ENCODE data around the gene ACSF2. TPM values are rescaled to one million over a fixed set of nuclear protein-coding genes. Genes with fewer than 3 reads are reported as not detected.

ACSF2 gene
- total RNA-seq, 1 experiment from 2014 or later = 72.7 TPM

GRCh38 chr17:50428831-50429424 lies 2.9 kb downstream of the ACSF2 start:
- H2AFZ ChIP-seq (ENCODE audit: low read length) = no peak overlapping the region
- no peak overlapping the region for H3K27ac ChIP-seq (ENCODE audit: low read length)
- no peaks in the 10 kb centered on the region for H3K9me3 ChIP-seq (ENCODE audit: low read length)
- no TSS peak for BruUV-seq (replicated peaks)
- no peak for DNase-seq
- intact Hi-C loops (cut with micrococcal nuclease) = no loop called here
- H3K9me2 ChIP-seq (replicated peaks; ENCODE audit: low read length) = no peaks in the 10 kb centered on the region
- CTCF ChIA-PET = no interaction called here
- ATAC-seq = no peak
- POLR2A ChIA-PET (ENCODE audit: unreplicated experiment) = no interaction called here
- peaks cover 51% of the 10 kb centered on the region for H3K79me2 ChIP-seq (ENCODE audit: low read length)
- no peak overlapping the region for H3K9ac ChIP-seq (ENCODE audit: low read length)
- H3K27me3 ChIP-seq (ENCODE audit: low read length) = no peaks in the 10 kb centered on the region
- no peaks in the 10 kb centered on the region for H3K36me3 ChIP-seq (ENCODE audit: low read depth, low read length)
- H3F3A ChIP-seq (ENCODE audit: low read length, unreplicated experiment) = peaks cover 4% of the 10 kb centered on the region
- no peak overlapping the region for H3K4me2 ChIP-seq (ENCODE audit: low read length)
- H3K4me1 ChIP-seq (ENCODE audit: insufficient read depth, low read length) = peaks cover 40% of the 10 kb centered on the region
- H3K4me3 ChIP-seq (ENCODE audit: low read length) = no peak overlapping the region
- TF ChIP-seq EZH2phosphoT487 (IDR thresholded peaks at IDR 0.05; ENCODE audit: borderline replicate concordance, low read length) (no peak), CTCF (conservative IDR thresholded peaks at IDR 0.05; ENCODE audit: low read depth, low read length) (no peak), EZH2 (IDR thresholded peaks at IDR 0.05; ENCODE audit: low read length, unreplicated experiment) (no peak)
- H4K20me1 ChIP-seq (ENCODE audit: low read length) = no peaks in the 10 kb centered on the region

- Histone ChIP-seq H3K36me3 (ENCODE audit: low read depth, low read length) (no peaks in the 10 kb centered on the region), H3K4me3 (ENCODE audit: low read length) (no peak overlapping the region), H3K4me1 (ENCODE audit: insufficient read depth, low read length) (peaks cover 31% of the 10 kb centered on the region), H3K9me3 (ENCODE audit: low read length) (no peaks in the 10 kb centered on the region), H4K20me1 (ENCODE audit: low read length) (no peaks in the 10 kb centered on the region), H3K4me2 (ENCODE audit: low read length) (no peak overlapping the region), H3K9ac (ENCODE audit: low read length) (no peak overlapping the region), H3K27me3 (ENCODE audit: low read length) (no peaks in the 10 kb centered on the region), H2AFZ (ENCODE audit: low read length) (no peak overlapping the region), H3K9me2 (replicated peaks; ENCODE audit: low read length) (no peaks in the 10 kb centered on the region), H3K27ac (ENCODE audit: low read length) (no peak overlapping the region), H3F3A (ENCODE audit: low read length, unreplicated experiment) (no peaks in the 10 kb centered on the region), H3K79me2 (ENCODE audit: low read length) (peaks cover 51% of the 10 kb centered on the region)
- BruUV-seq (replicated peaks) = no TSS peak
- TF ChIP-seq EZH2 (IDR thresholded peaks at IDR 0.05; ENCODE audit: low read length, unreplicated experiment) = no peak
- TF ChIP-seq EZH2phosphoT487 (IDR thresholded peaks at IDR 0.05; ENCODE audit: borderline replicate concordance, low read length) = no peak
- no peak for TF ChIP-seq CTCF (conservative IDR thresholded peaks at IDR 0.05; ENCODE audit: low read depth, low read length)
- intact Hi-C loops (cut with micrococcal nuclease) = no loop called here
- POLR2A ChIA-PET (ENCODE audit: unreplicated experiment) = no interaction called here
- no peak for DNase-seq
- ATAC-seq = no peak
- CTCF ChIA-PET = interaction anchor here (0.7 kb wide), 1 partner anchor 67 kb away, joined by 4 read pairs; no protein-coding TSS in a partner anchor
Measured at GRCh38 chr17:50429793-50430192, 3.8 kb downstream of the ACSF2 start.

GRCh38 chr17:50430821-50431618 lies 5.0 kb downstream of the ACSF2 start:
- Histone ChIP-seq H3K4me3 (ENCODE audit: low read length) (no peak overlapping the region), H3K9me3 (ENCODE audit: low read length) (no peaks in the 10 kb centered on the region), H3K36me3 (ENCODE audit: low read depth, low read length) (no peaks in the 10 kb centered on the region), H3K27ac (ENCODE audit: low read length) (no peak overlapping the region), H4K20me1 (ENCODE audit: low read length) (no peaks in the 10 kb centered on the region), H3K9me2 (replicated peaks; ENCODE audit: low read length) (no peaks in the 10 kb centered on the region), H3K4me1 (ENCODE audit: insufficient read depth, low read length) (peaks cover 21% of the 10 kb centered on the region), H3K79me2 (ENCODE audit: low read length) (peaks cover 46% of the 10 kb centered on the region), H3K9ac (ENCODE audit: low read length) (no peak overlapping the region), H3F3A (ENCODE audit: low read length, unreplicated experiment) (no peaks in the 10 kb centered on the region), H3K4me2 (ENCODE audit: low read length) (no peak overlapping the region), H2AFZ (ENCODE audit: low read length) (no peak overlapping the region), H3K27me3 (ENCODE audit: low read length) (no peaks in the 10 kb centered on the region)
- peak; percentile 59 for DNase-seq
- no peak for TF ChIP-seq EZH2 (IDR thresholded peaks at IDR 0.05; ENCODE audit: low read length, unreplicated experiment)
- TF ChIP-seq EZH2phosphoT487 (IDR thresholded peaks at IDR 0.05; ENCODE audit: borderline replicate concordance, low read length) = no peak
- TF ChIP-seq CTCF (conservative IDR thresholded peaks at IDR 0.05; ENCODE audit: low read depth, low read length) = no peak
- POLR2A ChIA-PET (ENCODE audit: unreplicated experiment) = interaction anchor here (0.5 to 0.6 kb wide), 2 partner anchors 39 to 293 kb away, joined by 3 read pairs; no protein-coding TSS in a partner anchor
- ATAC-seq = no peak
- BruUV-seq (replicated peaks) = no TSS peak
- CTCF ChIA-PET = interaction anchor here (0.7 to 1.0 kb wide), 2 partner anchors 33 to 45 kb away, joined by 3 to 6 read pairs; partner anchors contain the start of gene LRRC59
- intact Hi-C loops (cut with micrococcal nuclease) = no loop called here

Measured in PC-3 (cell line).